HCT116 (cell line): Measurements from ENCODE around the gene PLXNB3.

Experiments used
- CBX3 ChIP-seq: IDR thresholded peaks from 2 replicates; pipeline ENCODE4 v1.6.1; 2012; ENCODE audit warnings: low read depth
- ELF1 ChIP-seq: IDR thresholded peaks from 2 replicates; pipeline ENCODE4 v1.6.1; 2012; ENCODE audit warnings: low read depth, borderline replicate concordance
- EZH2phosphoT487 ChIP-seq: fragments of 200-600 bp; IDR thresholded peaks from 2 replicates; pipeline ENCODE4 v1.6.1; 2018; ENCODE audit warnings: antibody characterized with exemption, borderline replicate concordance
- YY1 ChIP-seq: IDR thresholded peaks from 2 replicates; pipeline ENCODE4 v1.6.1; 2011; ENCODE audit warnings: low read length, low read depth, moderate library complexity, mild to moderate bottlenecking; ENCODE audit not compliant: insufficient replicate concordance; ENCODE audit errors: extremely low read depth
- TF ChIP-seq, protein P1 (sequence below), 3 experiments: fragments of 200-600 bp in 1 of 3; sonication (generic) in 1 of 3; IDR thresholded peaks in 2 of 3; conservative IDR thresholded peaks in 1 of 3; 2 replicates each; pipeline ENCODE4 v1.5.1; 2012 to 2017; ENCODE audit warnings: low read depth in 2 of 3, low read length in 2 of 3, antibody characterized with exemption in 1 of 3, borderline replicate concordance in 1 of 3, control low read depth in 1 of 3, mild to moderate bottlenecking in 1 of 3, mixed read lengths in 1 of 3, mixed run types in 1 of 3, moderate library complexity in 1 of 3; ENCODE audit not compliant: insufficient read depth in 1 of 3

DNA sequence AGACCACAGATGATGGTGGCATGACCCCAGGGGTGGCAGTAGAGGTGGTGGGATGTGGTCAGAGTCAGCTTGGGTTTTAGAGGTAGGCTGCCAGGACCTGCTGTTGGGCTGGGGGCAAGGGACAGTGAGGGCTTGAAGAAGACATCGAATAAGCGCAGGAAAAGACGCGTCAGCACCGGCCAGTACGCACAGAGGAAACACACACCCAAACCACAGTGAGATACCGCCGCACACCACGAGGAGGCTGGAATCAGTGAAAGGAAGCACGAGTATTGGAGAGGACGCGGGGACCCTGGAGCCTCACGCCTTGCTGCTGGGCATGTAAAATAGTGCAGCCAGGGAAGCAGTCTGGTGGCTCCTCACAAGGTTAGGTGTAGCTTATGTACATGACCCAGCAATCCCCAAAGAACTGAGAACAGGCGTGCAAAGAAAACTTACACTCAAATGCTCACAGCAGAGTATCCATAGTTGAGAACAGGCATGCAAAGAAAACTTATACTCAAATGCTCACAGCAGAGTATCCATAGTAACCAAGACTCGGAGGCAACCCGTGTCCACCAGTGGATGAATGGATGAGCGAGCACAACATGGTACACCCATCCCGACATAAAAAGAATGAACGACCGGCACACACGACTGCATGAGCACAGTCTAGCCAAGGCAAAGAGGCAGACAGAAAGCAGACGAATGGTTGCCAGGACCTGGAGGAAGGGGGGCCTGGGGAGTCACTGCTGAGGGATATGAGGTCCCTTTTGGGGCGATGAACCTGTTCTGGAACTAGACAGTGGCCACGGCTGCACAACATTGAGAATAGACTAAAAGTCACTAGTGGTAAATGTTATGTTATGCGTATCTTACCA lies 53.0 kb downstream of the PLXNB3 start:
- TF ChIP-seq, protein P1, sequence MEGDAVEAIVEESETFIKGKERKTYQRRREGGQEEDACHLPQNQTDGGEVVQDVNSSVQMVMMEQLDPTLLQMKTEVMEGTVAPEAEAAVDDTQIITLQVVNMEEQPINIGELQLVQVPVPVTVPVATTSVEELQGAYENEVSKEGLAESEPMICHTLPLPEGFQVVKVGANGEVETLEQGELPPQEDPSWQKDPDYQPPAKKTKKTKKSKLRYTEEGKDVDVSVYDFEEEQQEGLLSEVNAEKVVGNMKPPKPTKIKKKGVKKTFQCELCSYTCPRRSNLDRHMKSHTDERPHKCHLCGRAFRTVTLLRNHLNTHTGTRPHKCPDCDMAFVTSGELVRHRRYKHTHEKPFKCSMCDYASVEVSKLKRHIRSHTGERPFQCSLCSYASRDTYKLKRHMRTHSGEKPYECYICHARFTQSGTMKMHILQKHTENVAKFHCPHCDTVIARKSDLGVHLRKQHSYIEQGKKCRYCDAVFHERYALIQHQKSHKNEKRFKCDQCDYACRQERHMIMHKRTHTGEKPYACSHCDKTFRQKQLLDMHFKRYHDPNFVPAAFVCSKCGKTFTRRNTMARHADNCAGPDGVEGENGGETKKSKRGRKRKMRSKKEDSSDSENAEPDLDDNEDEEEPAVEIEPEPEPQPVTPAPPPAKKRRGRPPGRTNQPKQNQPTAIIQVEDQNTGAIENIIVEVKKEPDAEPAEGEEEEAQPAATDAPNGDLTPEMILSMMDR (IDR thresholded peaks at IDR 0.05 in 2 of 3, conservative IDR thresholded peaks at IDR 0.05 in 1 of 3; ENCODE audit: borderline replicate concordance in 1 of 3, insufficient read depth in 1 of 3, low read depth in 2 of 3, low read length in 2 of 3), result no peak
- TF ChIP-seq ELF1, result no peak
- TF ChIP-seq CBX3, result no peak
- TF ChIP-seq EZH2phosphoT487, result no peak
- no peak for TF ChIP-seq YY1
